Stimulated activated CD4-positive, alpha-beta T cell treated with anti-CD3 and anti-CD28 coated beads, Interleukin-2, amount 100 ng/mL, for 24 hours (primary cell): Measurements from ENCODE around the gene SDK1.
A peak's percentile ranks its signal among the peaks of the same experiment; 100 is the strongest.

Experiments
- DNase-seq, 2 donors: peaks; one replicate each; pipeline ENCODE4 v3.0.0-alpha.2; 2020

SDK1 gene

DNA sequence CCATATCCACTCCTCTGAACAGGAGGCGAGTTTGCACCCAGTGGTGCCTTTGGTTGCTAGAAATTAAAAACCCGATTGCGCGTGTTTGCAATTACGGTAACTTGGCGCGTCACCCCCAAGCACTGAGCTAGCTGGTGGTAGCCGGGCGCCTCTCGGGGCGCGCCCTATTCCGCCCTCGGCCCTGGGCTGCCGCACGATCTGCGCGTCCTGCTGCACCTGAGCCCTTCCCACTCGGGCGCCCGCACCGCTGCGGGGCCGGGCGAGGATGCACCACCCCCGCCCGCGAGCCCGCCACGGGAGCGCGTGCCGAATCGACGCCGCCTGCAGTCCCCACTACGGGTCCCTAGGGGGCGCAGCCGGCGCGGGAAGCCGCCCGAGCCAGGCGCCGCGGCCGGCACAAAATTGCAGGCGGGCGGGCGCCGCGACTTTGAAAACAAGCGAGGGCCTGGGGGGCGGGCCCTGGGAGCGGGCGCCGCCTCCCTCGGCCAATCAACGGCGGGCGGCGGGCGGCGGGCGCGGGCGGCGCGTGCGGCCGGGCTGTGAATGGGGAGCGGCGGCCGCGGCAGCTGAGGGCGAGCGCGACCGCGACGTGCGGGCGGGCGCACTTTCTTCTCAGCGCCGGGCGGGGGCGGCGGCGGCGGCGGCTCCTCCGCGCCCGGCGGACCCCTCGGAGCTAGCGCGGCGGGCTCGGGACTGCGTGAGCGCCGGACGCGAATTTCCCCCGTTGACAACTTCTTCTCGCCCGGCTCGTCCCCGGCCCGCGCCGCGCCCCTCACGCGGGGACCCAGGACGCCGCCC lies at the start of gene SDK1:
TSS of gene SDK1 (plus strand) at position 602 of the 798 bp plus-strand sequence. CDS start 335 bp downstream, outside the sequence.
- DNase-seq, result peak; percentile 92 to 93

GRCh38 chr7:3254718-3255117 lies 46.3 kb upstream of the SDK1 start:
- DNase-seq, result no peak

DNA sequence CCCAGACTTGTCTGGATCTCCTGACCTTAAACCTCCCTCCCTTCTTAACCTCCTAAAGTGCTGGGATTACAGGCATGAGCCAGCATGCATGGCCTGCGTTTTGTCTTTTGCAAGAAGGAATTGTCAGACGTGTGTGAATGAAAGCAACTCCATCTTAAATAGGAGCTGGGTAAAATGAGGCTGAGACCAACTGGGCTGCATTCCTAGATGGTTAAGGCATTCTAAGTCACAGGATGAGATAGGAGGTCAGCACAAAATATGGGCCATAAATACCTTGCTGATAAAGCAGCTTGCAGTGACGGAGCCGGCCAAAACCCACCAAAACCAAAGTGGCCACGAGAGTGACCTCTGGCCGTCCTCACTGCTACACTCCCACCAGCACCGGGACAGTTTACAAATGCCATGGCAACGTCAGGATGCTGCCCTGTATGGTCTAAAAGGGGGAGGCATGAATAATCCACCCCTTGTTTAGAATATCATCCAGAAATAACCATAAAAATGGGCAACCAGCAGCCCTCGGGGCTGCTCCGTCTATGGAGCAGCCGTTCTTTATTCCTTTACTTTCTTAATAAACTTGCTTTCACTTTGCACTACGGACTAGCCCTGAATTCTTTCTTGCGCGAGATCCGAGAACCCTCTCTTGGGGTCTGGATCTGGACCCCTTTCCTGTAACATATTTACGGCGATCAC lies 41.2 kb upstream of the SDK1 start:
- DNase-seq, result no peak

- no peak for DNase-seq
Measured at GRCh38 chr7:3260401-3260715, 40.7 kb upstream of the SDK1 start.

- no peak for DNase-seq
Measured at GRCh38 chr7:3264693-3265339, 36.2 kb upstream of the SDK1 start.

GRCh38 chr7:3265388-3265787 lies 35.7 kb upstream of the SDK1 start:
- DNase-seq, result no peak

DNA sequence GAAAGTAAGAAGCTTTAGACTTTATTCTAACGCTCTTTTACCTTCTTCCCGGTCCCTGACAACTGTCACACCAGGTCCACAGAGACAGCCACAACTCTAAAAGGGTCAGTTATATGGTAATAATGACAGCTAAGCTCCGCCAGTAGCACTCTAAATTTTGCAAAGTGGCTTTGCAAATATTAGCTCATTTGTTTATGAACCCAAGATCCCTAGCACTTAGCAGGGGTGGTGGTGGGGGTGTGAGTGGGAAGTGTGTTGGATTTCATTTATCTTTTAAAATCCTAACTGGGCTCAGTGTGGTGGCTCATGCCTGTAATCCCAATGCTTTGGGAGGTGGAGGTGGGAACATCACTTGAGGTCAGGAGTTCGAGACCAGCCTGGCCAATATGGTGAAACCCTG lies 34.8 kb upstream of the SDK1 start:
- no peak for DNase-seq

GRCh38 chr7:3267966-3268690 lies 32.9 kb upstream of the SDK1 start:
- no peak for DNase-seq

- no peak for DNase-seq
Measured at GRCh38 chr7:3270362-3270761, 30.7 kb upstream of the SDK1 start.

DNA sequence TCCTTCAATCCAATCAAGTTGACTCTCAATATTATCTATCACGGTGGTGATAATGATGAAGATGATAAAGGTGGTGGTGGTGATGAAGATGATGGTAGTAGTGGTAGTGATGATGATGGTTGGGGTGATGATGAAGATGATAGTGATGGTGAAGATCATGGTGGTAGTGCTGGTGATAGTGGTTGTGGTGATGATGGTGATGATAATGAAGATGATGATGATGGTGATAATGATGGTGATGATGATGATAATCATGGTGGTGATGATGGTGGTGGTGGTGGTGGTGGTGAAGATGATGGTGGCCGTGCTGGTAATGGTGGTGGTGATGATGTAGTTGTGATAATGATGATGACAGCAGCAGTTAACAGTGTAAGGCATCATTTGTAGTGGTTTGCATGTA lies 29.8 kb upstream of the SDK1 start:
- no peak for DNase-seq

GRCh38 chr7:3272691-3273141 lies 28.3 kb upstream of the SDK1 start:
- no peak for DNase-seq

GRCh38 chr7:3274131-3274530 lies 26.9 kb upstream of the SDK1 start:
- no peak for DNase-seq

- no peak for DNase-seq
Measured at GRCh38 chr7:3277604-3278572, 23.2 kb upstream of the SDK1 start.

GRCh38 chr7:3279147-3279818 lies 21.8 kb upstream of the SDK1 start:
- no peak for DNase-seq

DNA sequence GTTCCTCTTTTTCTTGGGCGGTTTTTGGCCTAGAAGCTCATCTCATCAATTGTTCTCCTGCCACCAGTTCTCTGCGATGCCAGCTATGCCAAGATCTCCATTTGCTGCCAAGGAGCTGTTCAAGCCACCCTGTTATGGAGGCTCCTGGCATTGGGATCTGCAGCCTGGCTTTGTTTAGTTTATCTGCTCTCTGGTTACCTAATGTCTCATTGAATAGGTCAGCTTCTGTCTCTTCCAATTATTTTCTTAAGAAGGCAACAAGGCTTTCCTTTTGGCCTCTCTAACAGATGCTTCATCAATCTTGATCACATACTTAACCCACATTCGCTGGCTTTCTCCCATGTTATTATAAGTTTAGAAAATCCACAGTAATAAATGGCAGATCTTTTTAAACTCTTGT lies 20.6 kb upstream of the SDK1 start:
- no peak for DNase-seq

GRCh38 chr7:3280946-3281656 lies 20.0 kb upstream of the SDK1 start:
- no peak for DNase-seq

- no peak for DNase-seq
Measured at GRCh38 chr7:3282457-3282856, 18.6 kb upstream of the SDK1 start.

- no peak for DNase-seq
Measured at GRCh38 chr7:3283130-3283704, 17.8 kb upstream of the SDK1 start.

DNA sequence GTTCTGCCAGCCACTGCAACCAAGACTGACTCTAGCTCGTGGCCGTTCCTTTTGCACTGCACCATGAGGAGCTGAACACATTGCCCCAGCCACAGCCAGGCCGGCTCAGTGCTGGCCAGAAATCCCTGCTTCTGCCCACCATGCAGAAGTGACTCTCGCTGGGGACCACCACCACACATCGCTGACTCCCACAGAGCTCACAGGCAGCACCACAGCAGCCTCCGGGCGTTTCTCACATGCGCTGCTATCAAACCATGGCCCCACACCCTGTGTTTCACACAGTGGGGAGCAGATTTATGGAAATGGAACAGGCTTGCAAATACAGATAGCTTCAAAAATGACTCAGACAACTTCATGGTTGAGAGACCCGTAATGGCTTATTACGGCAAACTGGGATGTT lies 15.4 kb upstream of the SDK1 start:
- DNase-seq, result no peak

DNA sequence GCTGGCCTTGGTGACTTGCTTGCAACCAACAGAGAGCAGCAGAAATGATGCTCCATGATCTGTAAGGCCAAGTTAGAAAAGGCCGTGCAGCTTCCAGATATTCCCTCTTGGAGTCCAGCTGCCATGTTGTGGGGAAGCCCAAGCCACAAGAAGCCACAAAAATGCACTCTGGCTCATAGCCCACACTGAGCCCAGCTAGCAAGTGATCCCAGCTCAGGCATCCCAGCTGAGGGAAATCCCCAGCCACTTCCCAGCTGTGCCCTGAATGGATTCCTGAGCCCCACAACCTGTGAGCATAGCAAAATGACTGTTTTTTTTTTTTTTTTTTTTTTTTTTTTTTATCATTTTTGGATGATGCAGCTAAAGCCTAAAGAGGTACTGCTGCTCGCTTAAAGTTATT lies 11.1 kb upstream of the SDK1 start:
- no peak for DNase-seq

- no peak for DNase-seq
Measured at GRCh38 chr7:3292694-3293093, 8.4 kb upstream of the SDK1 start.
